Mesendoderm (in vitro differentiated cells): Measurements from ENCODE around the gene FRS2.
"Not testable (repeated sequence)": the region's sequence is repeated elsewhere in the genome, so short reads cannot be mapped to it uniquely, and the experiment has no call there.

Experiments
- DNase-seq: peaks from one replicate; pipeline ENCODE4 v3.0.0; 2013
- H2AK5ac ChIP-seq: 2 replicates; pipeline ENCODE4 v1.6.1; 2013; ENCODE audit warnings: low read length, inconsistent platforms
- H2BK120ac ChIP-seq: 2 replicates; pipeline ENCODE4 v1.6.1; 2013; ENCODE audit warnings: low read depth, mild to moderate bottlenecking, low read length, moderate library complexity, mixed read lengths
- H2BK15ac ChIP-seq: replicated peaks from 2 replicates; pipeline ENCODE4 v1.6.1; 2013; ENCODE audit warnings: low read depth, mild to moderate bottlenecking, moderate library complexity
- H2BK5ac ChIP-seq: 2 replicates; pipeline ENCODE4 v1.6.1; 2013; ENCODE audit warnings: low read length, inconsistent platforms
- H3K18ac ChIP-seq: 2 replicates; pipeline ENCODE4 v1.6.1; 2013; ENCODE audit warnings: mild to moderate bottlenecking, low read length, mixed read lengths
- H3K23ac ChIP-seq: one replicate; pipeline ENCODE4 v1.6.1; 2013; ENCODE audit warnings: low read length
- H3K27ac ChIP-seq: 2 replicates; pipeline ENCODE4 v1.5.1; 2013; ENCODE audit warnings: low read depth, mild to moderate bottlenecking, inconsistent platforms, low read length, moderate library complexity
- H3K27me3 ChIP-seq: 2 replicates; pipeline ENCODE4 v1.6.1; 2013; ENCODE audit warnings: low read length, control low read depth, mild to moderate bottlenecking, inconsistent platforms; ENCODE audit not compliant: insufficient read depth, poor library complexity
- H3K36me3 ChIP-seq: 2 replicates; pipeline ENCODE4 v1.6.1; 2013; ENCODE audit warnings: low read length, inconsistent platforms; ENCODE audit not compliant: control insufficient read depth, insufficient read depth
- H3K4ac ChIP-seq: one replicate; pipeline ENCODE4 v1.6.1; 2013; ENCODE audit warnings: low read depth, mild to moderate bottlenecking, low read length, moderate library complexity
- H3K4me1 ChIP-seq: 2 replicates; pipeline ENCODE4 v1.6.1; 2013; ENCODE audit warnings: low read depth, low read length, inconsistent platforms; ENCODE audit not compliant: control insufficient read depth
- H3K4me2 ChIP-seq: 2 replicates; pipeline ENCODE4 v1.6.1; 2013; ENCODE audit warnings: low read length
- H3K4me3 ChIP-seq: 2 replicates; pipeline ENCODE4 v1.5.1; 2013; ENCODE audit warnings: mild to moderate bottlenecking, low read length
- H3K56ac ChIP-seq: one replicate; pipeline ENCODE4 v1.6.1; 2013; ENCODE audit warnings: low read length
- H3K79me1 ChIP-seq: 2 replicates; pipeline ENCODE4 v1.6.1; 2013; ENCODE audit warnings: low read length, inconsistent platforms
- H3K79me2 ChIP-seq: 2 replicates; pipeline ENCODE4 v1.6.1; 2013; ENCODE audit warnings: mild to moderate bottlenecking, low read length; ENCODE audit not compliant: control insufficient read depth, insufficient read depth
- H3K9ac ChIP-seq: 2 replicates; pipeline ENCODE4 v1.6.1; 2013; ENCODE audit warnings: low read length, inconsistent platforms
- H4K5ac ChIP-seq: one replicate; pipeline ENCODE4 v1.6.1; 2013; ENCODE audit warnings: low read length
- H4K8ac ChIP-seq: one replicate; pipeline ENCODE4 v1.6.1; 2013; ENCODE audit warnings: low read depth, mild to moderate bottlenecking, control low read depth, low read length, moderate library complexity
- WGBS: extraction: QIAGEN DNeasy Blood & Tissue Kit; methylation state at CpG from one replicate; pipeline ENCODE4 v1.1.7; 2013; ENCODE audit warnings: low lambda C conversion rate, missing lambda C conversion rate; ENCODE audit not compliant: insufficient coverage; ENCODE audit errors: extremely low coverage; 5-methylcytosine and 5-hydroxymethylcytosine counted together

The FRS2 gene

GRCh38 chr12:69600804-69601203 lies 130.6 kb downstream of the FRS2 start:
- Histone ChIP-seq H3K79me2 (no peaks in the 10 kb centered on the region), H4K5ac (no peak overlapping the region), H3K56ac (no peak overlapping the region), H3K9ac (no peak overlapping the region), H3K27ac (no peak overlapping the region), H2BK5ac (no peak overlapping the region), H3K4me3 (no peak overlapping the region), H3K18ac (no peak overlapping the region), H4K8ac (no peak overlapping the region), H3K23ac (no peak overlapping the region), H3K36me3 (peaks cover 21% of the 10 kb centered on the region), H2BK15ac (no peak overlapping the region), H3K4me1 (no peaks in the 10 kb centered on the region), H3K4ac (no peak overlapping the region), H2AK5ac (no peak overlapping the region), H3K4me2 (no peak overlapping the region), H3K27me3 (no peaks in the 10 kb centered on the region), H2BK120ac (no peak overlapping the region), H3K79me1 (no peaks in the 10 kb centered on the region)
- DNase-seq, result no peak

- H3K79me2 ChIP-seq, result no peaks in the 10 kb centered on the region
- no peak overlapping the region for H3K9ac ChIP-seq
- H3K79me1 ChIP-seq, result no peaks in the 10 kb centered on the region
- no peak overlapping the region for H3K23ac ChIP-seq
- H3K36me3 ChIP-seq, result peaks cover 19% of the 10 kb centered on the region
- H3K4me1 ChIP-seq, result no peaks in the 10 kb centered on the region
- no CpG with 5 or more reads among the region's 6 CpGs for WGBS
- H2BK5ac ChIP-seq, result no peak overlapping the region
- no peak overlapping the region for H3K27ac ChIP-seq
- no peak overlapping the region for H3K4ac ChIP-seq
- no peak overlapping the region for H3K18ac ChIP-seq
- H2AK5ac ChIP-seq, result no peak overlapping the region
- no peak overlapping the region for H4K5ac ChIP-seq
- no peak overlapping the region for H3K4me2 ChIP-seq
- H3K27me3 ChIP-seq, result no peaks in the 10 kb centered on the region
- H4K8ac ChIP-seq, result no peak overlapping the region
- no peak overlapping the region for H3K56ac ChIP-seq
- H2BK15ac ChIP-seq, result no peak overlapping the region
- no peak overlapping the region for H3K4me3 ChIP-seq
- H2BK120ac ChIP-seq, result no peak overlapping the region
- DNase-seq, result no peak
These were observed 131.9 kb downstream of the FRS2 start for GRCh38 chr12:69601962-69602685.

GRCh38 chr12:69602954-69603353 lies 132.8 kb downstream of the FRS2 start:
- H3K23ac ChIP-seq, result no peak overlapping the region
- no peak overlapping the region for H3K4me2 ChIP-seq
- no peak overlapping the region for H2BK5ac ChIP-seq
- H2BK15ac ChIP-seq, result no peak overlapping the region
- no peak overlapping the region for H3K9ac ChIP-seq
- no peak overlapping the region for H3K56ac ChIP-seq
- no peak overlapping the region for H2AK5ac ChIP-seq
- H2BK120ac ChIP-seq, result no peak overlapping the region
- H3K4me1 ChIP-seq, result no peaks in the 10 kb centered on the region
- no peaks in the 10 kb centered on the region for H3K79me2 ChIP-seq
- H3K4me3 ChIP-seq, result no peak overlapping the region
- H3K79me1 ChIP-seq, result no peaks in the 10 kb centered on the region
- H3K18ac ChIP-seq, result no peak overlapping the region
- H4K5ac ChIP-seq, result no peak overlapping the region
- no peak overlapping the region for H3K27ac ChIP-seq
- no peaks in the 10 kb centered on the region for H3K27me3 ChIP-seq
- peaks cover 18% of the 10 kb centered on the region for H3K36me3 ChIP-seq
- no peak overlapping the region for H3K4ac ChIP-seq
- H4K8ac ChIP-seq, result no peak overlapping the region
- no peak for DNase-seq

GRCh38 chr12:69603556-69603955 lies 133.4 kb downstream of the FRS2 start:
- not testable (repeated sequence) for H4K5ac ChIP-seq, H2BK5ac ChIP-seq, H3K79me2 ChIP-seq, H3K9ac ChIP-seq, H3K79me1 ChIP-seq, H3K4me2 ChIP-seq, H3K18ac ChIP-seq, H2BK120ac ChIP-seq, H3K4me1 ChIP-seq, H3K56ac ChIP-seq, H3K27me3 ChIP-seq, H3K4ac ChIP-seq, H4K8ac ChIP-seq, H3K23ac ChIP-seq, DNase-seq, H3K4me3 ChIP-seq, H2BK15ac ChIP-seq, H3K27ac ChIP-seq, H2AK5ac ChIP-seq
- H3K36me3 ChIP-seq, result peaks cover 18% of the 10 kb centered on the region
- no CpG with 5 or more reads among the region's 6 CpGs for WGBS

- not testable (repeated sequence) for H3K79me2 ChIP-seq, H3K56ac ChIP-seq, H3K4me1 ChIP-seq, H2BK5ac ChIP-seq, H3K18ac ChIP-seq, H3K79me1 ChIP-seq, H3K4ac ChIP-seq, H4K8ac ChIP-seq, H3K27ac ChIP-seq, H3K23ac ChIP-seq, H2AK5ac ChIP-seq, H3K9ac ChIP-seq, DNase-seq, H4K5ac ChIP-seq, H2BK15ac ChIP-seq, H3K4me3 ChIP-seq, H2BK120ac ChIP-seq, H3K27me3 ChIP-seq, H3K4me2 ChIP-seq
- WGBS, result no CpG with 5 or more reads among the region's 3 CpGs
- H3K36me3 ChIP-seq, result peaks cover 16% of the 10 kb centered on the region
These were observed 134.1 kb downstream of the FRS2 start for GRCh38 chr12:69604275-69604674.

- Histone ChIP-seq H2BK5ac (no peak overlapping the region), H4K8ac (no peak overlapping the region), H3K27me3 (no peaks in the 10 kb centered on the region), H3K9ac (no peak overlapping the region), H2BK15ac (no peak overlapping the region), H3K79me1 (no peaks in the 10 kb centered on the region), H4K5ac (no peak overlapping the region), H3K56ac (no peak overlapping the region), H3K4me3 (no peak overlapping the region), H3K36me3 (peaks cover 3% of the 10 kb centered on the region), H3K23ac (no peak overlapping the region), H3K4me2 (no peak overlapping the region), H3K18ac (no peak overlapping the region), H2AK5ac (no peak overlapping the region), H2BK120ac (no peak overlapping the region), H3K79me2 (no peaks in the 10 kb centered on the region), H3K4ac (no peak overlapping the region), H3K4me1 (no peaks in the 10 kb centered on the region), H3K27ac (no peak overlapping the region)
- DNase-seq, result no peak
- WGBS, result no CpG with 5 or more reads among the region's 2 CpGs
These were observed 137.9 kb downstream of the FRS2 start for GRCh38 chr12:69608114-69608513.
